ENCODE measurements around the gene FGF3.

Gene FGF3

GRCh38 chr11:69816671-69817070, 2.5 kb downstream of the FGF3 start:
- no peaks in the 10 kb centered on the region for H3K36me3 ChIP-seq
- no peak overlapping the region for H3K9ac ChIP-seq
- no peak overlapping the region for H3K27ac ChIP-seq
- H4K20me1 ChIP-seq, result peaks cover 65% of the 10 kb centered on the region
- peaks cover 96% of the 10 kb centered on the region for H3K27me3 ChIP-seq
- H3K4me2 ChIP-seq, result peak overlapping the region; percentile 90; the same call in 1 of the 2 replicates
- no peak overlapping the region for H3K4me3 ChIP-seq
- peaks cover 20% of the 10 kb centered on the region for H3K4me1 ChIP-seq
- no peaks in the 10 kb centered on the region for H3K9me3 ChIP-seq
- TF ChIP-seq Cebpa-rat (IDR thresholded peaks at IDR 0.05), result no peak

GRCh38 chr11:69815973-69816372, 3.2 kb downstream of the FGF3 start:
- TF ChIP-seq Cebpa-rat (IDR thresholded peaks at IDR 0.05), result no peak
- Histone ChIP-seq H3K4me1 (peaks cover 20% of the 10 kb centered on the region), H3K9ac (no peak overlapping the region), H3K4me3 (no peak overlapping the region), H3K9me3 (no peaks in the 10 kb centered on the region), H4K20me1 (peaks cover 58% of the 10 kb centered on the region), H3K27me3 (peaks cover 89% of the 10 kb centered on the region), H3K27ac (no peak overlapping the region), H3K4me2 (no peak overlapping the region), H3K36me3 (no peaks in the 10 kb centered on the region)

GRCh38 chr11:69814902-69815301, 4.3 kb downstream of the FGF3 start:
- no peak overlapping the region for H3K4me2 ChIP-seq
- H3K36me3 ChIP-seq, result no peaks in the 10 kb centered on the region
- H3K27ac ChIP-seq, result no peak overlapping the region
- H3K9me3 ChIP-seq, result no peaks in the 10 kb centered on the region
- H3K27me3 ChIP-seq, result peaks cover 78% of the 10 kb centered on the region
- TF ChIP-seq Cebpa-rat (IDR thresholded peaks at IDR 0.05), result no peak
- H3K9ac ChIP-seq, result no peak overlapping the region
- no peak overlapping the region for H3K4me3 ChIP-seq
- peaks cover 20% of the 10 kb centered on the region for H3K4me1 ChIP-seq
- H4K20me1 ChIP-seq, result peaks cover 47% of the 10 kb centered on the region

- Histone ChIP-seq H3K9ac (no peak overlapping the region), H3K4me2 (no peak overlapping the region), H4K20me1 (peaks cover 42% of the 10 kb centered on the region), H3K27me3 (peaks cover 73% of the 10 kb centered on the region), H3K9me3 (no peaks in the 10 kb centered on the region), H3K4me1 (peaks cover 20% of the 10 kb centered on the region), H3K27ac (no peak overlapping the region), H3K36me3 (no peaks in the 10 kb centered on the region), H3K4me3 (no peak overlapping the region)
- no peak for TF ChIP-seq Cebpa-rat (IDR thresholded peaks at IDR 0.05)
Observed at GRCh38 chr11:69814411-69814810, 4.8 kb downstream of the FGF3 start.

- peaks cover 41% of the 10 kb centered on the region for H4K20me1 ChIP-seq
- no peaks in the 10 kb centered on the region for H3K9me3 ChIP-seq
- TF ChIP-seq Cebpa-rat (IDR thresholded peaks at IDR 0.05), result no peak
- H3K27me3 ChIP-seq, result peaks cover 67% of the 10 kb centered on the region
- no peaks in the 10 kb centered on the region for H3K36me3 ChIP-seq
- H3K9ac ChIP-seq, result no peak overlapping the region
- no peak overlapping the region for H3K27ac ChIP-seq
- H3K4me3 ChIP-seq, result no peak overlapping the region
- H3K4me1 ChIP-seq, result peaks cover 20% of the 10 kb centered on the region
- H3K4me2 ChIP-seq, result no peak overlapping the region
Observed at GRCh38 chr11:69813839-69814238, 5.4 kb downstream of the FGF3 start.

GRCh38 chr11:69812946-69813345, 6.3 kb downstream of the FGF3 start:
- peaks cover 12% of the 10 kb centered on the region for H3K4me1 ChIP-seq
- H3K4me3 ChIP-seq, result no peak overlapping the region
- TF ChIP-seq Cebpa-rat (IDR thresholded peaks at IDR 0.05), result no peak
- no peak overlapping the region for H3K9ac ChIP-seq
- no peaks in the 10 kb centered on the region for H3K9me3 ChIP-seq
- no peak overlapping the region for H3K4me2 ChIP-seq
- H3K27me3 ChIP-seq, result peaks cover 58% of the 10 kb centered on the region
- no peaks in the 10 kb centered on the region for H3K36me3 ChIP-seq
- no peak overlapping the region for H3K27ac ChIP-seq
- peaks cover 32% of the 10 kb centered on the region for H4K20me1 ChIP-seq

- H3K9ac ChIP-seq, result no peak overlapping the region
- H3K4me2 ChIP-seq, result no peak overlapping the region
- no peak for TF ChIP-seq Cebpa-rat (IDR thresholded peaks at IDR 0.05)
- no peak overlapping the region for H3K27ac ChIP-seq
- H3K9me3 ChIP-seq, result no peaks in the 10 kb centered on the region
- no peaks in the 10 kb centered on the region for H3K36me3 ChIP-seq
- H3K27me3 ChIP-seq, result peaks cover 54% of the 10 kb centered on the region
- H3K4me3 ChIP-seq, result no peak overlapping the region
- peaks cover 5% of the 10 kb centered on the region for H3K4me1 ChIP-seq
- H4K20me1 ChIP-seq, result peaks cover 25% of the 10 kb centered on the region
Observed at GRCh38 chr11:69812256-69812655, 7.0 kb downstream of the FGF3 start.

GRCh38 chr11:69811431-69811830, 7.8 kb downstream of the FGF3 start:
- Histone ChIP-seq H4K20me1 (peaks cover 17% of the 10 kb centered on the region), H3K9ac (no peak overlapping the region), H3K27me3 (peaks cover 46% of the 10 kb centered on the region), H3K4me3 (no peak overlapping the region), H3K9me3 (no peaks in the 10 kb centered on the region), H3K4me1 (no peaks in the 10 kb centered on the region), H3K36me3 (no peaks in the 10 kb centered on the region), H3K4me2 (no peak overlapping the region), H3K27ac (no peak overlapping the region)
- TF ChIP-seq Cebpa-rat (IDR thresholded peaks at IDR 0.05), result no peak

- Histone ChIP-seq H3K27ac (no peak overlapping the region), H3K9me3 (no peaks in the 10 kb centered on the region), H3K4me3 (no peak overlapping the region), H4K20me1 (peaks cover 7% of the 10 kb centered on the region; the same call in 1 of the 2 replicates), H3K36me3 (no peaks in the 10 kb centered on the region), H3K4me1 (no peaks in the 10 kb centered on the region), H3K4me2 (no peak overlapping the region), H3K9ac (no peak overlapping the region), H3K27me3 (peaks cover 37% of the 10 kb centered on the region)
- TF ChIP-seq Cebpa-rat (IDR thresholded peaks at IDR 0.05), result no peak
Observed at GRCh38 chr11:69810289-69811118, 8.7 kb downstream of the FGF3 start.

- H3K4me1 ChIP-seq, result no peaks in the 10 kb centered on the region
- H3K27ac ChIP-seq, result no peak overlapping the region
- no peak overlapping the region for H3K4me3 ChIP-seq
- no peak overlapping the region for H3K9ac ChIP-seq
- peaks cover 5% of the 10 kb centered on the region; the same call in 1 of the 2 replicates for H4K20me1 ChIP-seq
- H3K36me3 ChIP-seq, result no peaks in the 10 kb centered on the region
- H3K27me3 ChIP-seq, result peaks cover 19% of the 10 kb centered on the region; the same call in 1 of the 2 replicates
- no peaks in the 10 kb centered on the region for H3K9me3 ChIP-seq
- no peak overlapping the region for H3K4me2 ChIP-seq
- no peak for TF ChIP-seq Cebpa-rat (IDR thresholded peaks at IDR 0.05)
Observed at GRCh38 chr11:69808667-69809086, 10.5 kb downstream of the FGF3 start.

Measured in BLaER1 (cell line).